Measurements from ENCODE around the gene OR14A2. TPM values are rescaled to one million over a fixed set of nuclear protein-coding genes. Genes with fewer than 3 reads are reported as not detected.

OR14A2 gene
- total RNA-seq, 1 experiment from 2014 or later = not detected

Other genes starting within 250 kb of the OR14A2 start
- not detected in 2 replicates for gene OR2C3, start 211.7 kb downstream of the OR14A2 start, total RNA-seq (2014; rRNA removed; shearing (Covaris generic))
- gene GCSAML, start 199.0 kb downstream of the OR14A2 start, total RNA-seq (2014; rRNA removed; shearing (Covaris generic)) = not detected in 2 replicates
- not detected in 2 replicates for gene OR2G2, start 159.8 kb downstream of the OR14A2 start, total RNA-seq (2014; rRNA removed; shearing (Covaris generic))
- gene OR2G3, start 142.6 kb downstream of the OR14A2 start, total RNA-seq (2014; rRNA removed; shearing (Covaris generic)) = not detected in 2 replicates
- gene OR13G1, start 68.4 kb downstream of the OR14A2 start, total RNA-seq (2014; rRNA removed; shearing (Covaris generic)) = not detected in 2 replicates
- not detected in 2 replicates for gene OR6F1, start 31.5 kb downstream of the OR14A2 start, total RNA-seq (2014; rRNA removed; shearing (Covaris generic))
- not detected in 2 replicates for gene OR14K1, start 9.5 kb downstream of the OR14A2 start, total RNA-seq (2014; rRNA removed; shearing (Covaris generic))
- not detected in 2 replicates for gene OR1C1, start 12.4 kb upstream of the OR14A2 start, total RNA-seq (2014; rRNA removed; shearing (Covaris generic))
- not detected in 2 replicates for gene OR14A16, start 76.0 kb upstream of the OR14A2 start, total RNA-seq (2014; rRNA removed; shearing (Covaris generic))
- not detected in 2 replicates for gene OR11L1, start 93.8 kb upstream of the OR14A2 start, total RNA-seq (2014; rRNA removed; shearing (Covaris generic))
- not detected in 2 replicates for gene TRIM58, start 109.0 kb upstream of the OR14A2 start, total RNA-seq (2014; rRNA removed; shearing (Covaris generic))
- gene OR2W3, start 147.4 kb upstream of the OR14A2 start, total RNA-seq (2014; rRNA removed; shearing (Covaris generic)) = not detected in 2 replicates
- gene OR2T8, start 172.1 kb upstream of the OR14A2 start, total RNA-seq (2014; rRNA removed; shearing (Covaris generic)) = not detected in 2 replicates
- not detected in 2 replicates for gene OR2AJ1, start 176.7 kb upstream of the OR14A2 start, total RNA-seq (2014; rRNA removed; shearing (Covaris generic))
- not detected in 2 replicates for gene OR2L8, start 200.7 kb upstream of the OR14A2 start, total RNA-seq (2014; rRNA removed; shearing (Covaris generic))
- gene OR2AK2, start 217.1 kb upstream of the OR14A2 start, total RNA-seq (2014; rRNA removed; shearing (Covaris generic)) = not detected in 2 replicates